HFFc6 (cell line): ENCODE results near the gene NEGR1. TPM values are rescaled to one million over a fixed set of nuclear protein-coding genes. Genes with fewer than 3 reads are reported as not detected.

Experiments
- DNase-seq: peaks from one replicate; pipeline ENCODE4 v3.0.0-alpha.2; 2018
- H3K27ac Mint-ChIP-seq: 2 replicates; pipeline ENCODE4 v1.8.0; 2020; ENCODE audit warnings: mild to moderate bottlenecking, mixed read lengths
- H3K27me3 Mint-ChIP-seq: 2 replicates; pipeline ENCODE4 v1.8.0; 2021; ENCODE audit warnings: mild to moderate bottlenecking, moderate library complexity, mixed read lengths; ENCODE audit not compliant: insufficient read depth
- H3K36me3 Mint-ChIP-seq: 2 replicates; pipeline ENCODE4 v1.8.0; 2021; ENCODE audit warnings: low read depth, mixed read lengths
- H3K4me1 Mint-ChIP-seq: 2 replicates; pipeline ENCODE4 v1.8.0; 2020; ENCODE audit warnings: low read depth, mixed read lengths
- H3K4me3 Mint-ChIP-seq: 2 replicates; pipeline ENCODE4 v1.8.0; 2020; ENCODE audit warnings: mild to moderate bottlenecking, moderate library complexity, mixed read lengths
- H3K9me3 Mint-ChIP-seq: 2 replicates; pipeline ENCODE4 v1.8.0; 2020; ENCODE audit warnings: mild to moderate bottlenecking, mixed read lengths
- CTCF ChIP-seq: fragments of 200-600 bp; sonication (generic); IDR thresholded peaks from 2 replicates; pipeline ENCODE4 v1.5.0; 2021; ENCODE audit warnings: antibody characterized with exemption, mild to moderate bottlenecking
- total RNA-seq, 6 experiments: library from RNA; stranded (reverse); fragmentation: NEBNext Ultra II Directional; extraction: Animal tissue kit (Norgen Biotek cat#: 25700); gene quantifications; 2 replicates in 1 of 6; 3 replicates in 5 of 6; pipeline ENCODE4 v1.2.3, GENCODE V29; 2021

Gene NEGR1
- total RNA-seq, 6 experiments from 2014 or later, result 52.8 to 67.6 (median 64.6) TPM

GRCh38 chr1:72100771-72101170 lies 181.6 kb downstream of the NEGR1 start:
- TF ChIP-seq CTCF, result no peak
- no peak for DNase-seq
- Mint-ChIP-seq H3K36me3 (no peaks in the 10 kb centered on the region), H3K9me3 (no peaks in the 10 kb centered on the region), H3K4me1 (peaks cover 10% of the 10 kb centered on the region; the same call in 1 of the 2 replicates), H3K4me3 (no peak overlapping the region), H3K27ac (no peak overlapping the region), H3K27me3 (no peaks in the 10 kb centered on the region)

GRCh38 chr1:72097851-72098570 lies 184.3 kb downstream of the NEGR1 start:
- Mint-ChIP-seq H3K27me3 (no peaks in the 10 kb centered on the region), H3K36me3 (no peaks in the 10 kb centered on the region), H3K9me3 (no peaks in the 10 kb centered on the region), H3K4me1 (no peaks in the 10 kb centered on the region), H3K27ac (no peak overlapping the region), H3K4me3 (no peak overlapping the region)
- no peak for TF ChIP-seq CTCF
- DNase-seq, result no peak

- Mint-ChIP-seq H3K9me3 (no peaks in the 10 kb centered on the region), H3K27ac (no peak overlapping the region), H3K4me1 (no peaks in the 10 kb centered on the region), H3K4me3 (no peak overlapping the region), H3K36me3 (no peaks in the 10 kb centered on the region), H3K27me3 (no peaks in the 10 kb centered on the region)
- no peak for DNase-seq
- TF ChIP-seq CTCF, result no peak
Measured at GRCh38 chr1:72094209-72094608, 188.1 kb downstream of the NEGR1 start.

GRCh38 chr1:72086394-72086793 lies 195.9 kb downstream of the NEGR1 start:
- H3K27me3 Mint-ChIP-seq, result no peaks in the 10 kb centered on the region
- no peaks in the 10 kb centered on the region for H3K36me3 Mint-ChIP-seq
- no peaks in the 10 kb centered on the region for H3K9me3 Mint-ChIP-seq
- TF ChIP-seq CTCF, result no peak
- no peaks in the 10 kb centered on the region for H3K4me1 Mint-ChIP-seq
- DNase-seq, result no peak
- H3K4me3 Mint-ChIP-seq, result no peak overlapping the region
- no peak overlapping the region for H3K27ac Mint-ChIP-seq

- Mint-ChIP-seq H3K4me1 (no peaks in the 10 kb centered on the region), H3K36me3 (no peaks in the 10 kb centered on the region), H3K27ac (no peak overlapping the region), H3K27me3 (no peaks in the 10 kb centered on the region), H3K9me3 (no peaks in the 10 kb centered on the region), H3K4me3 (no peak overlapping the region)
- no peak for TF ChIP-seq CTCF
- DNase-seq, result no peak
Measured at GRCh38 chr1:72075425-72075824, 206.9 kb downstream of the NEGR1 start.
